HL-60 (cell line): ENCODE measurements around the gene OR5D13.

ENCODE experiments used
- CTCF ChIP-seq: IDR thresholded peaks from one replicate; pipeline ENCODE4 v1.5.1; 2011; ENCODE audit warnings: low read length, control low read depth, inconsistent platforms; ENCODE audit not compliant: insufficient read depth
- POLR2AphosphoS5 ChIP-seq: IDR thresholded peaks from 2 replicates; pipeline ENCODE4 v1.6.1; 2012; ENCODE audit warnings: low read depth

GRCh38 chr11:55811067-55811466, 37.8 kb downstream of the OR5D13 start, which contains the start of gene OR5L1:
- no peak for TF ChIP-seq CTCF
- no peak for TF ChIP-seq POLR2AphosphoS5
